Fibroblast of skin of abdomen (primary cell): ENCODE results near the gene PLA2G2D. TPM values are rescaled to one million over a fixed set of nuclear protein-coding genes. Genes with fewer than 3 reads are reported as not detected.

Experiments used
- DNase-seq: peaks from one replicate; pipeline ENCODE4 v3.0.0-alpha.2; 2013
- polyA plus RNA-seq, 2 experiments: library from polyadenylated mRNA; unstranded; fragments of 120-200 nt; gene quantifications; one replicate each; pipeline ENCODE4 v1.2.1, GENCODE V29; 2013; ENCODE audit not compliant: insufficient read length in 2 of 2

The PLA2G2D gene, protein sequence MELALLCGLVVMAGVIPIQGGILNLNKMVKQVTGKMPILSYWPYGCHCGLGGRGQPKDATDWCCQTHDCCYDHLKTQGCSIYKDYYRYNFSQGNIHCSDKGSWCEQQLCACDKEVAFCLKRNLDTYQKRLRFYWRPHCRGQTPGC
- not detected for polyA plus RNA-seq (2013, experiment 1 of 2; ENCODE audit: insufficient read length)
- 0.04 TPM for polyA plus RNA-seq (2013, experiment 2 of 2; ENCODE audit: insufficient read length)

DNA sequence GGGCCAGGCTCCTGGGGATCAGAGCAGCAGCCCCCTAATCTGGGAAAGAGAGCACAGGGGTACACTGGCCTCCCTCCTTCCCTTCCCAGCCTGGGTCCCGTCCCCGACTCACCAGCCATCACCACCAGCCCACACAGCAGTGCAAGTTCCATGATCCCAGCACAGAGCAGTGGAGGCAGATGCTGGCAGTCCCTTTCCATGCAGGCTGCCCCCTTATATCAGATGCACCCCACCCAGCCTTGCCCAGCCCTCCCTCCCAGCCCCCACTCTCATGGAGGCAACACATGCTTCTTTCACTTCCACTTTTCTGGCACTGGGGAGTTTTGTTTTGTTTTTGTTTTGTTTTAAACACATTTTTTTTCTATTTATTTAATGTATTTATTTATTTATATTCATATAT is at the start of gene PLA2G2D:
PLA2G2D (minus strand) TSS at position 190 of the 400 bp plus-strand sequence; CDS start at position 152, 38 bp downstream.
- no peak for DNase-seq

DNA sequence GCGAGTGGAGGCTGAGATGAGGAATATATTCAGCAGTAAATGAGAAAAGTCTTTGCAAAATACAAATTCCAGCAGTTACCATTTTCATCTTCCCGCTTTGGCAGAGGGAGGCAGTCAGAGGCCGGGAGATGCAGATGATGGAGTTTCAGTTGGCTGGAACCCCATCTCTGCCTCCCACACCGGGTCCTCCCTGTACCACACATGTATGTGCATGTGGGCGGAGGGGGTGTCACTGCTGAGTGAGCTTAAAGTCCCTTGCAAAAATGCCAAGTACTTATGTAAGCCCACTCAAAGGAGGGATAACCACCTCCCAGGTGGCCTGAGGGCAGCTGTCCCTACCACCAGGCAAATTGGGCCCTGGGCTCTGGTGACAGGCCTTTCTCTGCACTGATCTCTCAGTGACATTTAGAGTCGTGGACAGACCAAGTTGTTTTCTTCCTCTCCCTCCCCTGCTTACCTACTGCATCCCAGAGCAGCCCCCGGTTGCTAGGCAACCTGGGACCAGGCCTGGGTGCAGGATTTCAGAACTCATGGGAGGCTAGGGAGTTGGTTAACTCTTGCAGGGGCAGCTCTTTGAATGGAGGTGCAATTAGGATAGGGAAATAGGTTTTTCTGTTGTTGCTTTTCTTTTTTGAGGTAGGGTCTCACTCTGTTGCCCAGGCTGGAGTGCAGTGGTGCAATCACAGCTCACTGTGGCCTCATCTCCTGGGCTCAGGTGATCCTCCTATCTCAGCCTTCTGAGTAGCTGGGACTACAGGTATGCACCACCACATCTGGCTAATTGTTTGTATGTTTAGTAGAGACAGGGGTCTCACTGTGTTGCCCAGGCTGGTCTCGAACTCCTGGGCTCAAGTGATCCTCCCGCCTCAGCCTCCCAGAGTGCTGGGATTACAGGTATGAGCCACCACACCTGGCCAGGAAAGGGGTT is 49.5 kb upstream of the PLA2G2D start:
- DNase-seq = no peak

DNA sequence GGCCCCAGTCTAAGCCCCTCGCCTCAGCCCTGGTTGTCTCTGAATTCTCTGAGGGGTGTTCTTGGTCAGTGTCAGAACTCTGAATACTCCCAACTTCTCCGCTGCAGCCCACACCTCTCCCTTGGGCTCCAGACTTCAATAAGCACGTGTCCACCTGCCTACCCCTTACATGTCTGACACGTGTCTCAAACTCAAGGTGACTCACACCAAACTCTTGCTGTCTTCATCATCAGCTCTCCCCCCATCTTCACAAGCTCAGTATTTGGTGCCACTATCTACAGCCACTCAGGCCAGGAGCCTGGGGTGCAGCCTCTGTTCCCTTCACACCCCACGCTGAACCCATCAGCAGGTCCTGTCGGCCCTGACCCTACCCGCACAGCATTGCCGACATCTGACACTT is 47.8 kb upstream of the PLA2G2D start:
- DNase-seq = no peak

DNA sequence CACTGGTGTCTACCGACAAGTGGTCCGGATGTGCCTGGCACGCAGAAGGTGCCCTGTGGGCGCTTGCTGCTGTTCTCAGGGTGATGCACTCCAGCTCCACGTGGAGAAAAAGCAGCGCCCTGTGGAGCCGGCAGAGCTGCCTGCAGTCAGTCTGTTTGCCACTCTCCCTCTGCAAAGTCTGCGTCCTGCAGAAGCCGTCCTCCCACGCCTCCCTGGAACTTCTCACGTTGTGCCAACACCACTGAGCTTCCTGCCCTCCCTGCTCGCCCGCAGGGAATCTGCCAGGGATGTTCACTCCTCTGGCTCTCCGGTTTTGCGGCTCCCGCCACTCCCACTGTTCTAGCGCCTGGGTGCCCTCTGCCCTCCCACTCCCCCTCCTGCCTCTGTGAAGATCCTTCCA is 46.7 kb upstream of the PLA2G2D start:
- no peak for DNase-seq

DNA sequence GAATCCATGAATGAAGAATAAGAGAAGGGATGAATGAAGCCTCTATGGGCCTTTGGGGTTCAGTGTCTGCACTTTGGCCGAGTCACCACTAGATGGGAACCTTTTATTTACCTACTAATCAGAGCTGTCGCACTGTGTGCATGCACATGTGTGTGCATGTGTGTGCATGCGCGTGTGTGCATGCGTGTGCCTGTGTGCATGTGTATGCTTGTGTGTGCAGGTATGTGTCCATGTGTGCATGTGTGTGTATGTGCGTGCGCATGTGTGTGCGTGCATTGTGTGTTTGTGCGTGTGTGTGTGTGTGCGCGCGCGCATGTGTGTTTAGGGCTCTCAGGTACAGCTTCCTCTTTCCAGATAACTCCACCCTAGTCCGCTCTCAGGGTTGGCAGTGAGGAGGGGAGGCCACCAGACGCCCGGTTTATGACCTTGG is 46.2 kb upstream of the PLA2G2D start:
- no peak for DNase-seq

DNA sequence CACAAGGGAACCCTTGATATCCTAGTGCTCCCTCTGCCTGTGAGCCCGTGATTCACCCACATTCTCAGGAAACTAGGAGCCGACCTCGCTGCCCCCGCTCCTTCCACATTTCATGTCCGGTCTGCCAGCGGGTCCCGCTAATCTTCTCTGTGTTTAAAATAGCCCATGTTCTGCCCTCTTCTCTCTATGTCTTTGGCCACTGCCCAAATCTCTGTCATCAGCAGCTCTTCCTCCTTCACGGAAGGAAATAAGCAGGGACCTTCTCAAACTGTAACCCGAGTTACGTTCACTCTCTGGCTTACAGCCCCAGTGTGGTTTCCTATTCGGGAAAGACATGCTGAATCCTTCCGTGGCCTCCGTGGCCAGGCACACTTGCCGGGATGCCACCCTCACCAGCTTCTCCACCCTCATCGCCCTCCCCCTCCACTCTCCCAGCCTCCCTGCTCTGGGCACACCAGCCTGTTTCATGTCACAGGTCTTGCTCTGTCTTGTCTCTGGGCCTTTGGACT is 45.4 kb upstream of the PLA2G2D start:
- DNase-seq = no peak

DNA sequence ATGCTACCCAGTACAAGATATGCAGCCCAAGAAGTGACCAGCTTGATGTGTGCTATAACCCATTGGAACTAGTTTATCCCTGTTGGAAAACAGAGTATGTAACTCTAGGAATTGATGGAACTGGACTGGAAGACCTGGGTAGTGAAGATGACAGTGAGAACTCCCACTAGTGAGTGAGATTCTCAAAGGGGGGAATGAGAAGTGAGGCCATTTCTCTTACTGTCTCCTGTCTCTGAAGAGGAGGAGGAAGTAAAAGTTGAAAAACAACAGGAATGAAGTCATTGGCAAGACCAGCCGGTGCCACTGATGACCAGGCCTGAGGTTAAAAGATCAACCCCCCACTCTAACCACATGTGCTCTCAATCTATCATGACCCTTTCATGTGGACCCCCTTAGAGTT is 40.7 kb upstream of the PLA2G2D start:
- DNase-seq = no peak

DNA sequence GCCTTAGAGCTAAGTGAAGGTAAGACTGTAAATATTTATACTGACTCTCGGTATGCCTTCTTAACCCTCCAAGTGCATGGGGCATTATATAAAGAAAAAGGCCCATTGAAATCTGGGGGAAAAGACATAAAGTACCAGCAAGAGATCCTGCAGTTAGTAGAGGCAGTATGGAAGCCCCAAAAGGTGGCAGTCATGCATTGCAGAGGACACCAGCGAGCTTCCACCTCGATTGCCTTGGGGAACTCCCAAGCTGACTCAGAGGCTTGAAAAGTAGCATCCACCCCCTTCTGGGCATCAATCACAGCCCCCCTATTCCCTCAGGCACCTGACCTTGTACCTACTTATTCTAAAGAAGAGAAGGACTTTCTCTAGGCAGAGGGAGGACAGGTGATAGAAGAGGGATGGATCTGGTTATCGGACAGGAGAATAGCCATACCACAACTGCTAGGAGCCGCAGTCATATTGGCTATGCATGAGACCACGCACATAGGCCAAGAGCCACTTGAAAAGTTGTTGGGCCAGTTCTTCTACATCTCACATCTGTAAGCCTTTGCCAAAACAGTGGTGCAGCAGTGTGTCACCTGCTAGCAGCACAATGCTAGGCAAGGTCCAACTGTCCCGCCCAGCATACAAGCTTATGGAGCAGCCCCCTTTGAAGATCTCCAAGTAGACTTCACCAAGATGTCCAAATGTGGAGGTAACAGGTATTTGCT is 39.2 kb upstream of the PLA2G2D start:
- DNase-seq = no peak

DNA sequence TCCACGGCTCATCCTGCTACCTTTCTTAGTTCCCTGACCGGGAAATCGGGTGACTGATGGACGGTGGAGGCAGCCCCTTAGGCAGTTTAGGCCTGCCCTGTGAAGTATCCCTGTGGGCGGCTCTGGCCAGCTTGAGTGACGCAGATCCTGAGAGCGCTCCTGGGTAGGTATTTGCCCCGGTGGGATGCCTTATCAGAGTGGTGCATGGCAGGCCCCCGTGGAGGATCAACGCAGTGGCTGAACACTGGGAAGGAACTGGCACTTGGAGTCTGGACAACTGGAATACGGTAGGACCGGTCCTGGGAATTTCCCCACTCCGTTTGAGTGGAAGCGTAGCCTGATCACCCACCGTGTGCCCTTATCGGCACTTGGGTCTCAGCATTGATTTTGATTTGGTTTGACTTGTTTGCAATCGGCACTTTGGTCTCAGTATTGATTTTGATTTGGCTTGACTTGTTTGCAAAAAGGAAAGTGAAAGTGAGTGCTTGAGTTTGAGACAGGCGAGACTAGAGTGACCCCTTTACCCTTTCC is 35.0 kb upstream of the PLA2G2D start:
- DNase-seq = no peak

DNA sequence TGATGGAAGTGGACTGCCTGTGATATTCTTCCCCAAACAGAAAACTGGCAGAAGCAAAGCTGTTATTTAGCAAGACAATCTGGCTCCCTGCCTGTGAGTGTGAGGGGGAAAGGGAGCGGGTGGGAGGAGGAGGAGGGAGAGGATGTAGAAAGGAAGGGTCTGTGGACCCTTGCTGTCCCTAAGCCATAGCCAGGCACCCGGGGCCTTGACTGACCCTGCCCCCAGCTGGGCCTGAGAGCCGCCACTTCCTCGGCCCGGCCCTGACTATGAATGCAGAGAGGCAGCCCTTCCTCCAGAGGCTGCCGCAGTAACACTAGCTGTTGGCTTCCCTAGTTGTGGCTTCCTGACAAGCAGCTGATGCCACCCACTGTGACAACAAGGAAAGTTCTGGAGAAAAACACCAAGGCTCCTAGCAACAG is 33.7 kb upstream of the PLA2G2D start:
- peak; percentile 12 for DNase-seq

DNA sequence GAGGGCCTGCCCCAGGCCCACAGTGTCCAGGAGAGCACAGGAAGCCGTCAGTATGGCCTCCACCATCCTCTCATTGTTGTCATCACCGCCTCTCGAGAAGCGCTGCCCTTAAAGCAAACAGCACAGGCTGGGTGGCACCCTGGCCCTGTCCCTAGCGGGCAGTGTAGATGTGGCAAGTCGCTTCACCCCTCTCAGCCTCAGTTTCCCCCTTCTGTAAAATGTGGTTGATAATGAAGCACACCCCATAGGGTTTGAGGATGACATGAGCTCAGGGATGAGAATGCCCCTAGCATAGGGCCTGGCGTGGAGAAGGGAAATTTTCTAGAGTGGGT is 33.2 kb upstream of the PLA2G2D start:
- DNase-seq = no peak

DNA sequence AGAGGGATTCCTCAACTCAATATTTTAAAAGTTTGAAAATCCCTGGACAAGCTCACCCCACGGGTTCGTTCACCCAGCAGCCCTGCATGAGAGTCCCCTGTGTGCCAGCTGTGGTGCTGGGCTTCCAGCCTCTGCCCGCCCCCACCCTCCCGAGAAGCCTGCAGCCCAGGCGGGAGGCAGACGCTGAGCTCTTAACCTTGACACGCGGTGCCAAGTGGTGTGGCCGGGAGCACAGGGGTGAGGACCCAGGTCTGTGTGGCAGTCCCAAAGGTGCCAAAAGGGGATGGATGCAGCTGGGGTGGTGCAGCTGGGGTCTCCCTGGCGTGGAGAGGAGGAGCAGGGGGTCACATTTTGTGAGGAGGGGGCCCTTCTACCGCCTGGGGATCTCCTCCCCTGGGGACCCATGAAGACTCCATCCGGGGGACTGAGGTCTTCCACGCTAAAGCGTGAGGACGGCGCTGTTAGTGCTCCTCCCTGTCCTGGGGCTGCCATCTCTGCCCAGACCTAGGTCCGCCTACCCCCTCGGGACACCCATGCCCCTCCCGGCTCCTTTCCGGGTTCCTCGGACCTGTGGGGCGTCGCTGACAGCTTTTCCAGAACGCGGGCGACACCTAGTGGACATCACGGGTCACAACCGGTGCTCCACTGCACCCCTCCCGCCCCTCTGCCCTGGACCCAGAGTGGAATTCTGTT is 32.7 kb upstream of the PLA2G2D start:
- peak; percentile 72 for DNase-seq

DNA sequence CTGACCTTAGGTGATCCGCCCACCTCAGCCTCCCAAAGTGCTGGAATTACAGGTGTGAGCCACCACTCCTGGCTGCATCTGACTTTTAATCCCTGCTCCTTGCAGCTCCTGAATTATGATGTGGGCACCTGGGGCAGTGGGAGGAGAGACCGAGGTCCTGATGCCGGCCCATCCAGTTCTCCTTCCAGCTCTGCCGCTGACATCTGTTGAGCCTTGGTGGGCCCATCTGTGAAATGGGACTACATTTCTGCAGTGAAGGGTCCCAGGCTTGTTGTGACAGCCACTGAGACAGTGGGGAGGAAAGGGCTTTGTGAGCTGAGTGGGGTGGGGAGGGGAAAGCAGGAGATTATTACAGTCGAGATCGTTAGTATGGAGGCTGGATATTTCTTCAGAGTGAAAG is 31.6 kb upstream of the PLA2G2D start:
- DNase-seq = no peak

DNA sequence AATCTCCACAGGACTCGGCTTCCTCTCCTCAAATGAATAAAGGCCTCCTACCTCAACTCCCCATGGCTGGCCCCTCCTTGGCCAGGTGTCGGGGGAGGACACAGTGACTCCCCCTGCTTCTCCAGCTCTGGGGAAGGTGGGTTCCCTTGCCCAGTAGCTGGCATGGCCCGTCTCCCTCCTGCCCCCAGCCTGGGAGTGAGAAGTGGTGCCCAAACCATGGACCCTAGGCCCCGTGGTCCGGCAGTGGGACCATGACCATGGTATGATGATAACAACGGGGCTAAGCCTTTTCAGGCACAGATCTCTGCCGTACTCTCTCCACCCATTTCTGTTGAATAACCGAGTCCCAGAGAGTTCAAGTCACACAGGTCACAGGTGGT is 31.0 kb upstream of the PLA2G2D start:
- DNase-seq = no peak

DNA sequence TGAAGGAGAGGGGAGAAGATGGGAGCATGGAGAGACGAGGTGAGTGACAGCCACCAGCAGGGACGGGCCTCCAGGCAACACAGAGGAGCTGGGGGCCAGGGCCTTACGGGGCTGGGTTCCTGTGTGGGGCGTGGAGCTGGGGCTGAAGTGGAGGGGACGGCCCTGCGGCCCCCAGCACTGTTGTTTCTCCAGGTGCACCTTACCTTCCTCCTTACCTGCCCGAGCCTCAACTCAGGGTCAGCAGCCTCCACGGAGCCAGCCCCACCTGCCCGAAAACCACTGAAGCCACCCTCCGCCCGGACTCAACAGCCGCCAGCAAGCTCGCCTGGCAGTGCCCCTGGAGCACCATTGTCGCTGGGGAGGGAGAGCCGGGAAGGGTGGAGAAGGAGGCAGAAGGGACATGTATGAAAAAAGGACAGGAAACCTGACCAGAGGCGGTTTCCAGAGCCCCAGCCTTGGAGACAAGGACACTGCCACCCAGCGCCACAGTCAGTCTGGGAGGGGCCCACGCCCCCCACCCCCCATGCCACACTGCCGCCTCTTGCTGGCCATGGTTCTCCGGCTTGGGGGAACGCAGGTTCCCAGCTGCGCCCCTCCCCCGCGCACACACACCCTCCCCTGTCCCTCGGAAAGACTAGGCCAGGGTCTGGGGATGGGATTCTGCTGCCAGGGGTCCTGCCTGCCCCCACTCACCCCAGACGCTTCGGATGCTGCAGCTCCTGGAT is 30.4 kb upstream of the PLA2G2D start:
- DNase-seq = no peak

DNA sequence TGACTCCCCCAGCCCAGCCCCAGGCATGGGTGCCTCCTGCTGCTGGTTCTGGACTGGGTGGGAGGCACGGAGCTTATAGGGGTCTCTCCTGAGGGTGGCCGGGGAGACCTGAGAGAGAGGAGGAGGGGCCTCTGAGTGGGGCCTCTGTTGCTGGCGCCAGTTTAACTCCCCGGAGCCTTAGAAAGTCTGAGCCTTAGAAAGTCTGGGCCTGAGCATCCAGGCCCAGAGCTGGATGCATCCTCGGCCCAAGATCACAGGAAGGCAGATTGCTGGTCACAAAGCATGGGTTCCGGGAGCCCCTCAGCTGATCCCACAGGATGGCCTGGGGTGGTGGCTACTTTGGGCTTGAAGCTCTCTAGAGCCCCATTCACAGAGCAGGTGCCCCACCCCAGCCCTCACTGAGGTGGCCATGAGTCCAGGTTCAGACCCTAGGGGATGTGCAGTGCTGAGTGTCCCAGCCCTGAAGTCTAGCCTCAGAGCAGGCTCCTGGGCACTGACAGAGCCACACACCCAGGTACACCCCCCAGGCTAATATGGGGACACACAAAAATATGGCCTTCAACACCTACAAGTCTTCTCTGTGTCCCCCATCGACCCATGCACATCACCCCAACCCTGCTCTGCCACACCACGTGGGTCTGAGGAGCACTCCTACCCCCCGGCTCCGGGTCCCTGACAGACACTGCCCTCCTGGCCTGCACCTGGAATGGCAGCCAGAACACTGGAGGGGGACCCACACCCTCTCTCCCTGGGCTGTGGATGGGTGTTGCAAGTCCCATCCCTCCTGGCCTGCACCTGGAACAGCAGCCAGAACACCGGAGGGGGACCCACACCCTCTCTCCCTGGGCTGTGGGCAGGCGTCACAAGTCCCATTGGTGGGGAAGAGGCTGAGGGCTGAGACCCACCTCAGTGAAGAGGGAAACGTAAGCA is 29.5 kb upstream of the PLA2G2D start:
- DNase-seq = no peak

DNA sequence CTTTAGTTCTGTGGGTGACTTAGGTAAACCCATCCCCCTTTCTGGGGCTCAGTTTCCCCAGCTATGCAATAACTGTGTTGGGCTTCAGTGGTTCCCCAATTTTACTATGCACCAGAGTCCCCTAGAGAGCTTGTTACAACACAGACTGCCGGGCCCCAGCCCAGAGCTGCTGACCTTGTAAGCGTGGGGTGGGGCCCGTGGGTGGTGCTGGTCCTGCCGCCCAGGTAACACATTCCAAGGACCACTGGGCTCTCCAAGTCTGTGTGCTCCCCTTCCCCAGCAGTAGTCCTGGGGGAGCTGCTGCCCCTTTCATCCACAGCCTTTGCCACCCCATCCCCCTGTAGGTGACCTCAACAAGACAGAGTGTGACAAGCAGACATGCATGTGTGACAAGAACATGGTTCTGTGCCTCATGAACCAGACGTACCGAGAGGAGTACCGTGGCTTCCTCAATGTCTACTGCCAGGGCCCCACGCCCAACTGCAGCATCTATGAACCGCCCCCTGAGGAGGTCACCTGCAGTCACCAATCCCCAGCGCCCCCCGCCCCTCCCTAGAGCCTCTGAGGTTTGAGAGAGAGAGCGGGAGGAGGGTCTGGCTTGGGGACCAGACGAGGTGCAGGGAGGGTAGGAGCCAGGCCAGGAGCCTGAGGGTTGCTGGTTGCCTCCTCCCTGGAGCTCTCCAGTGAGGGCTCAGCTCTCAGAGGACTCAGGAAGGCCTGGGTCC is 28.7 kb upstream of the PLA2G2D start:
- DNase-seq = no peak

DNA sequence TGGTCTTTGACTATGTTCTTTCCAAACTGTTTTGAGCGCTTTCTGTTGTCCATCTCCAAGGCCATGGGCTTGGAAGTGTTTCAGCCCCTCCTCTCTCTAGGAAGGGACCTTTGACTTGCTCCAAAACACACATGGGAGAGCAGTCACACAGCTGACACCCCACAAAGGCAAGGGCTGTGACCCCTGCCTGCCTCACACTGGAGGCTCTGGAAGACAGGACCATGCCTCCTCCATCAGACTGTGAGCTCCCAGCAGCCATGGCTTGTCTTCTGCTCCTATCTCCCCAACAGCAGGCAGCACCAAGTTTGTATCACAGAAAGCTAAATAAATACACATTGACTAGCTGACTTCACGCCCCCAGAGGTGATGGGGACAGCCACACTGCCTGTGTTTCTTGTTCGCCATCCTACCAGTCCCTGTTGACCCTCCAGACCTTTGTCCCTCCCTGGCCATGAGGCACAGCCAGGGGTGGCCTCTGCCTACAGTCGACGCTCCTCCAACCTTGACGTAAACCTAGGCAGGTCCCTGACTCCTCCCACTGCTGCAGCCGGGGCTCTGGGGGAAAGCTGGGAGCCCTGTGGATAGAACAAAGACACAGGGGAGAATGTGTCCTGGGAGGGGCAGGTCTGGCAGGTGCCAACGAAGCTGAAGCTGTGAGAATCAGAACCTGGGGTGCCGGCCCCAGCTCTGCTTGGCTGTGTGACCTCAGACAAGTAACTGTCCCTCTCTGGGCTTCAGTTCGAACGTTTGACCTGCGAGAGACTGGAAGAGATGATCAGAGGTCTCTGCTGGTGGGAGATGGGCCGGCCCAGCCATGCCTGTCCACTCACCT is 24.6 kb upstream of the PLA2G2D start:
- no peak for DNase-seq

DNA sequence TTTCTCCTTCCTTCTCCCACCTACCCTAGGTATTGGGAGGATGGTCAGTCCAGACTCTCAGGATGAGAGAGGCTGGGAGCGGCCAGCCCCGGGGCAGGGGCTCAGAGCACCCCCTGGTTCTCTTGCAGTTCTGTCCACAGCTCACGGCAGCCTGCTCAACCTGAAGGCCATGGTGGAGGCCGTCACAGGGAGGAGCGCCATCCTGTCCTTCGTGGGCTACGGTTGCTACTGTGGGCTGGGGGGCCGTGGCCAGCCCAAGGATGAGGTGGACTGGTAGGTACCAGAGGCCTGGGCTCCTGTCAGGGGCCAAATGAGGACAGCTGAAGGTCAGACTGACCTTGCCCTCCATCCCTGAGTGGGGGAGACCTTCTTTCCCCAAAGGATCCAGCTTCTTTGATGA is 24.0 kb upstream of the PLA2G2D start:
- DNase-seq = no peak
